ENCODE measurements around the gene FRMD3.
A peak's percentile ranks its signal among the peaks of the same experiment; 100 is the strongest.

FRMD3 gene

GRCh38 chr9:83307066-83307724, 231.0 kb downstream of the FRMD3 start:
- Histone ChIP-seq H3K4me1 (ENCODE audit: control insufficient read depth in 2 of 2, insufficient read depth in 1 of 2, low read depth in 1 of 2, low read length in 2 of 2) (peaks cover 0 to 2% of the 10 kb centered on the region in 2 donors), H2AK5ac (ENCODE audit: low read depth, low read length) (no peak overlapping the region), H3K4me2 (ENCODE audit: insufficient read depth, low read length, poor library complexity, severe bottlenecking) (no peak overlapping the region), H4K8ac (ENCODE audit: low read depth, low read length) (no peak overlapping the region), H3K36me3 (replicated peaks in 1 of 2; ENCODE audit: control insufficient read depth in 2 of 2, insufficient read depth in 2 of 2, low read length in 2 of 2) (no peaks in the 10 kb centered on the region), H3K9ac (ENCODE audit: low read depth, low read length, poor library complexity) (no peak overlapping the region), H2BK5ac (ENCODE audit: low read length) (no peak overlapping the region), H3K79me1 (ENCODE audit: low read depth, low read length) (no peaks in the 10 kb centered on the region), H3K4ac (ENCODE audit: low read length) (no peak overlapping the region), H3K9me3 (replicated peaks in 1 of 2; ENCODE audit: control insufficient read depth in 2 of 2, insufficient read depth in 1 of 2, low read depth in 1 of 2, low read length in 2 of 2) (no peaks in the 10 kb centered on the region), H4K91ac (ENCODE audit: low read depth, low read length, poor library complexity) (no peak overlapping the region), H2BK12ac (ENCODE audit: low read length) (no peak overlapping the region), H3K23ac (ENCODE audit: low read depth, low read length, poor library complexity) (no peak overlapping the region), H3K4me3 (ENCODE audit: low read length in 2 of 2) (no peak overlapping the region), H3K27ac (replicated peaks; ENCODE audit: low read length) (no peak overlapping the region), H3K18ac (ENCODE audit: low read length) (no peak overlapping the region), H3K27me3 (ENCODE audit: control insufficient read depth in 3 of 3, insufficient read depth in 3 of 3, low read depth in 1 of 3, low read length in 3 of 3) (no peaks in the 10 kb centered on the region), H2BK120ac (ENCODE audit: low read depth, low read length) (no peak overlapping the region), H3K14ac (ENCODE audit: low read length) (no peak overlapping the region), H2BK15ac (ENCODE audit: low read length) (no peak overlapping the region), H2AFZ (ENCODE audit: low read length) (no peak overlapping the region)
- DNase-seq (ENCODE audit: low spot score): no peak
- WGBS, 2 donors (ENCODE audit: extremely low coverage in 2 of 2, insufficient read length in 2 of 2, insufficient replicate concordance in 1 of 2): no CpG with 5 or more reads among the region's 2 CpGs

- Histone ChIP-seq H3K23ac (ENCODE audit: low read depth, low read length, poor library complexity) (no peak overlapping the region), H4K91ac (ENCODE audit: low read depth, low read length, poor library complexity) (no peak overlapping the region)
Observed at GRCh38 chr9:83304686-83305085, 233.5 kb downstream of the FRMD3 start.

DNA sequence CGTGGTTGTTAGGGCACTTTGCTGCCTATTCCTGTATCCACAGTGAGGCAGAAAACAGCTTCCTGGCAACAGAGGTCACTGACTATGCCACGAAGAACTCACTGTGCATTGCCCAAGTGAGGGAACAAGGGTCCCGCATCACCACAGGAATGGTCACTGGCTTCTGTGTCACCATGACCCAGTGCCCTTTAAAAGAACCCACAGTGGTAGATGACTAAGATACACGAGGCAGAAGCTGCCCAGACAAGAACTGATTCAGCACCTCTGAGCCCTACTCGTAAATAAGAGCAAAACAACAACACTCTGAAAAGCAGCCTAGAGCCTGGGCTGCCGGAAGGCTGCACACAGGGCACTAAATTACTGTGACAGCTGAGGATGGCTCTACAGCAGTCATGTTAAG, 238.6 kb downstream of the FRMD3 start:
- no peaks in the 10 kb centered on the region for H3K27me3 ChIP-seq (ENCODE audit: control insufficient read depth in 3 of 3, insufficient read depth in 3 of 3, low read depth in 1 of 3, low read length in 3 of 3)
- H3K27ac ChIP-seq (replicated peaks; ENCODE audit: low read length): no peak overlapping the region
- peaks cover 0 to 6% of the 10 kb centered on the region in 2 donors for H3K4me1 ChIP-seq (ENCODE audit: control insufficient read depth in 2 of 2, insufficient read depth in 1 of 2, low read depth in 1 of 2, low read length in 2 of 2)
- H3K4me3 ChIP-seq (ENCODE audit: low read length in 2 of 2): no peak overlapping the region
- H3K9ac ChIP-seq (ENCODE audit: low read depth, low read length, poor library complexity): no peak overlapping the region
- no peak overlapping the region for H3K4ac ChIP-seq (ENCODE audit: low read length)
- peak overlapping the region; percentile 20 for H2AFZ ChIP-seq (ENCODE audit: low read length)
- no peak overlapping the region for H2BK12ac ChIP-seq (ENCODE audit: low read length)
- H4K91ac ChIP-seq (ENCODE audit: low read depth, low read length, poor library complexity): no peak overlapping the region
- no peaks in the 10 kb centered on the region for H3K9me3 ChIP-seq (replicated peaks in 1 of 2; ENCODE audit: control insufficient read depth in 2 of 2, insufficient read depth in 1 of 2, low read depth in 1 of 2, low read length in 2 of 2)
- no peak overlapping the region for H3K18ac ChIP-seq (ENCODE audit: low read length)
- no CpG with 5 or more reads among the region's 6 CpGs for WGBS, 2 donors (ENCODE audit: extremely low coverage in 2 of 2, insufficient read length in 2 of 2, insufficient replicate concordance in 1 of 2)
- no peaks in the 10 kb centered on the region for H3K79me1 ChIP-seq (ENCODE audit: low read depth, low read length)
- H2BK5ac ChIP-seq (ENCODE audit: low read length): no peak overlapping the region
- no peak overlapping the region for H2AK5ac ChIP-seq (ENCODE audit: low read depth, low read length)
- H3K23ac ChIP-seq (ENCODE audit: low read depth, low read length, poor library complexity): no peak overlapping the region
- DNase-seq (ENCODE audit: low spot score): no peak
- no peak overlapping the region for H4K8ac ChIP-seq (ENCODE audit: low read depth, low read length)
- H2BK120ac ChIP-seq (ENCODE audit: low read depth, low read length): no peak overlapping the region
- no peak overlapping the region for H2BK15ac ChIP-seq (ENCODE audit: low read length)
- no peaks in the 10 kb centered on the region for H3K36me3 ChIP-seq (replicated peaks in 1 of 2; ENCODE audit: control insufficient read depth in 2 of 2, insufficient read depth in 2 of 2, low read length in 2 of 2)
- H3K14ac ChIP-seq (ENCODE audit: low read length): no peak overlapping the region
- H3K4me2 ChIP-seq (ENCODE audit: insufficient read depth, low read length, poor library complexity, severe bottlenecking): no peak overlapping the region

More at GRCh38 chr9:83304686-83305085, 233.5 kb downstream of the FRMD3 start:
- peak overlapping the region; percentile 42 for H2AFZ ChIP-seq (ENCODE audit: low read length)
- H3K18ac ChIP-seq (ENCODE audit: low read length): no peak overlapping the region
- no peak overlapping the region for H4K8ac ChIP-seq (ENCODE audit: low read depth, low read length)
- no peaks in the 10 kb centered on the region for H3K27me3 ChIP-seq (ENCODE audit: control insufficient read depth in 3 of 3, insufficient read depth in 3 of 3, low read depth in 1 of 3, low read length in 3 of 3)
- H3K4me2 ChIP-seq (ENCODE audit: insufficient read depth, low read length, poor library complexity, severe bottlenecking): no peak overlapping the region
- no peak overlapping the region for H3K4ac ChIP-seq (ENCODE audit: low read length)
- no peak overlapping the region for H3K14ac ChIP-seq (ENCODE audit: low read length)
- H3K36me3 ChIP-seq (replicated peaks in 1 of 2; ENCODE audit: control insufficient read depth in 2 of 2, insufficient read depth in 2 of 2, low read length in 2 of 2): no peaks in the 10 kb centered on the region
- H3K27ac ChIP-seq (replicated peaks; ENCODE audit: low read length): no peak overlapping the region
- no peak for DNase-seq (ENCODE audit: low spot score)
- no peak overlapping the region for H3K4me3 ChIP-seq (ENCODE audit: low read length in 2 of 2)
- H3K79me1 ChIP-seq (ENCODE audit: low read depth, low read length): no peaks in the 10 kb centered on the region
- H2BK12ac ChIP-seq (ENCODE audit: low read length): no peak overlapping the region
- no peak overlapping the region for H3K9ac ChIP-seq (ENCODE audit: low read depth, low read length, poor library complexity)
- no peak overlapping the region for H2BK120ac ChIP-seq (ENCODE audit: low read depth, low read length)
- H2BK15ac ChIP-seq (ENCODE audit: low read length): no peak overlapping the region
- H3K9me3 ChIP-seq (replicated peaks in 1 of 2; ENCODE audit: control insufficient read depth in 2 of 2, insufficient read depth in 1 of 2, low read depth in 1 of 2, low read length in 2 of 2): no peaks in the 10 kb centered on the region
- H3K4me1 ChIP-seq (ENCODE audit: control insufficient read depth in 2 of 2, insufficient read depth in 1 of 2, low read depth in 1 of 2, low read length in 2 of 2): peaks cover 0 to 5% of the 10 kb centered on the region in 2 donors
- no peak overlapping the region for H2AK5ac ChIP-seq (ENCODE audit: low read depth, low read length)
- WGBS, 2 donors (ENCODE audit: extremely low coverage in 2 of 2, insufficient read length in 2 of 2, insufficient replicate concordance in 1 of 2): no CpG with 5 or more reads among the region's 8 CpGs
- H2BK5ac ChIP-seq (ENCODE audit: low read length): no peak overlapping the region

- Histone ChIP-seq H3K4me3 (ENCODE audit: low read length in 2 of 2) (no peak overlapping the region), H2BK5ac (ENCODE audit: low read length) (no peak overlapping the region), H2AFZ (ENCODE audit: low read length) (peak overlapping the region; percentile 20), H3K14ac (ENCODE audit: low read length) (no peak overlapping the region), H2BK120ac (ENCODE audit: low read depth, low read length) (no peak overlapping the region), H3K79me1 (ENCODE audit: low read depth, low read length) (no peaks in the 10 kb centered on the region), H3K9ac (ENCODE audit: low read depth, low read length, poor library complexity) (no peak overlapping the region), H2AK5ac (ENCODE audit: low read depth, low read length) (no peak overlapping the region), H2BK12ac (ENCODE audit: low read length) (no peak overlapping the region), H4K8ac (ENCODE audit: low read depth, low read length) (no peak overlapping the region), H4K91ac (ENCODE audit: low read depth, low read length, poor library complexity) (no peak overlapping the region), H3K4ac (ENCODE audit: low read length) (no peak overlapping the region), H3K9me3 (replicated peaks in 1 of 2; ENCODE audit: control insufficient read depth in 2 of 2, insufficient read depth in 1 of 2, low read depth in 1 of 2, low read length in 2 of 2) (no peaks in the 10 kb centered on the region), H3K18ac (ENCODE audit: low read length) (no peak overlapping the region), H3K4me1 (ENCODE audit: control insufficient read depth in 2 of 2, insufficient read depth in 1 of 2, low read depth in 1 of 2, low read length in 2 of 2) (peaks cover 0 to 6% of the 10 kb centered on the region in 2 donors), H3K27ac (replicated peaks; ENCODE audit: low read length) (no peak overlapping the region), H3K4me2 (ENCODE audit: insufficient read depth, low read length, poor library complexity, severe bottlenecking) (no peak overlapping the region), H3K36me3 (replicated peaks in 1 of 2; ENCODE audit: control insufficient read depth in 2 of 2, insufficient read depth in 2 of 2, low read length in 2 of 2) (no peaks in the 10 kb centered on the region), H2BK15ac (ENCODE audit: low read length) (no peak overlapping the region), H3K23ac (ENCODE audit: low read depth, low read length, poor library complexity) (no peak overlapping the region), H3K27me3 (ENCODE audit: control insufficient read depth in 3 of 3, insufficient read depth in 3 of 3, low read depth in 1 of 3, low read length in 3 of 3) (no peaks in the 10 kb centered on the region)
- DNase-seq (ENCODE audit: low spot score): no peak
- WGBS, 2 donors (ENCODE audit: extremely low coverage in 2 of 2, insufficient read length in 2 of 2, insufficient replicate concordance in 1 of 2): no CpG with 5 or more reads among the region's 2 CpGs
Observed at GRCh38 chr9:83299094-83299493, 239.1 kb downstream of the FRMD3 start.

Data from neuronal stem cell (in vitro differentiated cells).